HG03354 (cell line): ENCODE data around the gene GPHN.

Source experiments
- ATAC-seq: cut with Tn5 transposase; IDR thresholded peaks from one replicate; pipeline ENCODE4 v1.9.1; 2021; ENCODE audit warnings: mild to moderate bottlenecking; ENCODE audit not compliant: unreplicated experiment, poor library complexity, severe bottlenecking

The GPHN gene

GRCh38 chr14:66859063-66859671, 351.2 kb downstream of the GPHN start:
- no peak for ATAC-seq

- ATAC-seq, result no peak
Observed at GRCh38 chr14:66881596-66881995, 373.6 kb downstream of the GPHN start.

GRCh38 chr14:66884149-66884548, 376.2 kb downstream of the GPHN start:
- no peak for ATAC-seq

- no peak for ATAC-seq
Observed at GRCh38 chr14:66900719-66901118, 392.8 kb downstream of the GPHN start.

GRCh38 chr14:66910311-66910840, 402.4 kb downstream of the GPHN start:
- ATAC-seq, result no peak

GRCh38 chr14:66916421-66916820, 408.5 kb downstream of the GPHN start:
- ATAC-seq, result no peak

- no peak for ATAC-seq
Observed at GRCh38 chr14:66918527-66918926, 410.6 kb downstream of the GPHN start.

- ATAC-seq, result no peak
Observed at GRCh38 chr14:66920196-66920595, 412.2 kb downstream of the GPHN start.

GRCh38 chr14:66923251-66923650, 415.3 kb downstream of the GPHN start:
- no peak for ATAC-seq

GRCh38 chr14:66939409-66939808, 431.5 kb downstream of the GPHN start:
- no peak for ATAC-seq

- no peak for ATAC-seq
Observed at GRCh38 chr14:66944872-66945271, 436.9 kb downstream of the GPHN start.

GRCh38 chr14:66955159-66955558, 447.2 kb downstream of the GPHN start:
- ATAC-seq, result no peak

- ATAC-seq, result no peak
Observed at GRCh38 chr14:66959437-66960050, 451.6 kb downstream of the GPHN start.

GRCh38 chr14:66965831-66966230, 457.9 kb downstream of the GPHN start:
- no peak for ATAC-seq

- no peak for ATAC-seq
Observed at GRCh38 chr14:66972469-66972868, 464.5 kb downstream of the GPHN start.

- no peak for ATAC-seq
Observed at GRCh38 chr14:66974397-66975025, 466.6 kb downstream of the GPHN start.

GRCh38 chr14:66975251-66975650, 467.3 kb downstream of the GPHN start:
- ATAC-seq, result no peak

GRCh38 chr14:66979101-66979974, 471.4 kb downstream of the GPHN start:
- no peak for ATAC-seq

- no peak for ATAC-seq
Observed at GRCh38 chr14:66982247-66982646, 474.3 kb downstream of the GPHN start.

- no peak for ATAC-seq
Observed at GRCh38 chr14:66992776-66993175, 484.8 kb downstream of the GPHN start.
